IMR-90 (cell line): ENCODE measurements around the gene PHF21B. TPM values are rescaled to one million over a fixed set of nuclear protein-coding genes. Genes with fewer than 3 reads are reported as not detected.

Source experiments
- ATAC-seq: fragments of 200-7000 bp; cut with Tn5 transposase; 2 replicates; pipeline ENCODE4 v1.9.1; 2020; ENCODE audit warnings: low read depth, mild to moderate bottlenecking, moderate library complexity
- BruUV-seq: library from RNA; stranded (reverse); fragments of 400-500 nt; replicated peaks from 2 replicates; lab custom pipeline; 2021; lab: Mats Ljungman, UMichigan
- CTCF ChIA-PET: fragments of 300-600 bp; formaldehyde crosslinking; extraction: SDS; loops from one replicate; lab custom pipeline; 2021; ENCODE audit warnings: antibody characterized with exemption; lab: Yijun Ruan, JAX
- POLR2A ChIA-PET: fragments of 300-600 bp; sonication (Branson Sonifier 250); formaldehyde crosslinking; loops from one replicate; lab custom pipeline; 2022; ENCODE audit warnings: antibody characterized with exemption; ENCODE audit not compliant: unreplicated experiment; lab: Charles Lee
- DNase-seq: peaks from one replicate; pipeline ENCODE4 v3.0.0; 2013
- H2AFZ ChIP-seq: replicated peaks from 2 replicates; pipeline ENCODE3; 2013; ENCODE audit warnings: low read length, mild to moderate bottlenecking; ENCODE audit not compliant: poor library complexity
- H2AK5ac ChIP-seq: 2 replicates; pipeline ENCODE4 v1.6.1; 2013; ENCODE audit warnings: low read depth, low read length, inconsistent platforms
- H2AK9ac ChIP-seq: replicated peaks from 2 replicates; pipeline ENCODE3; 2013; ENCODE audit warnings: mild to moderate bottlenecking, low read depth, low read length, moderate library complexity; ENCODE audit not compliant: poor library complexity
- H2BK120ac ChIP-seq: 2 replicates; pipeline ENCODE4 v1.6.1; 2013; ENCODE audit warnings: low read depth, low read length, inconsistent platforms
- H2BK15ac ChIP-seq: 3 replicates; pipeline ENCODE4 v1.6.1; 2013; ENCODE audit warnings: low read depth, low read length, inconsistent platforms
- H2BK20ac ChIP-seq: 2 replicates; pipeline ENCODE4 v1.6.1; 2013; ENCODE audit warnings: low read depth, mild to moderate bottlenecking, inconsistent platforms, low read length, moderate library complexity
- H2BK5ac ChIP-seq: 2 replicates; pipeline ENCODE4 v1.6.1; 2013; ENCODE audit warnings: mild to moderate bottlenecking, low read depth, low read length, inconsistent platforms; ENCODE audit not compliant: poor library complexity, severe bottlenecking
- H3K14ac ChIP-seq: replicated peaks from 2 replicates; pipeline ENCODE4 v1.6.1; 2013; ENCODE audit warnings: low read depth, low read length, inconsistent platforms
- H3K18ac ChIP-seq: 2 replicates; pipeline ENCODE4 v1.6.1; 2013; ENCODE audit warnings: low read depth, low read length, control low read depth
- H3K23ac ChIP-seq: 2 replicates; pipeline ENCODE4 v1.6.1; 2013; ENCODE audit warnings: low read depth, low read length, inconsistent platforms
- H3K27ac ChIP-seq: 2 replicates; pipeline ENCODE4 v1.5.1; 2013; ENCODE audit warnings: mild to moderate bottlenecking, control low read depth, low read length; ENCODE audit not compliant: insufficient read depth
- H3K27me3 ChIP-seq: 2 replicates; pipeline ENCODE4 v1.6.1; 2013; ENCODE audit warnings: low read length; ENCODE audit not compliant: control insufficient read depth, insufficient read depth
- H3K36me3 ChIP-seq: 2 replicates; pipeline ENCODE4 v1.6.1; 2013; ENCODE audit warnings: low read length, mixed read lengths; ENCODE audit not compliant: control insufficient read depth, insufficient read depth
- H3K4ac ChIP-seq: 2 replicates; pipeline ENCODE4 v1.6.1; 2013; ENCODE audit warnings: low read depth, low read length, inconsistent platforms
- H3K4me1 ChIP-seq: 2 replicates; pipeline ENCODE4 v1.6.1; 2013; ENCODE audit warnings: low read length, mixed read lengths; ENCODE audit not compliant: control insufficient read depth, insufficient read depth
- H3K4me2 ChIP-seq: 2 replicates; pipeline ENCODE4 v1.6.1; 2013; ENCODE audit warnings: low read depth, mild to moderate bottlenecking, control low read depth, low read length, moderate library complexity
- H3K4me3 ChIP-seq: 2 replicates; pipeline ENCODE4 v1.5.1; 2013; ENCODE audit warnings: low read depth, mild to moderate bottlenecking, control low read depth, low read length, moderate library complexity; ENCODE audit not compliant: insufficient read depth
- H3K56ac ChIP-seq: 2 replicates; pipeline ENCODE4 v1.6.1; 2013; ENCODE audit warnings: low read length, inconsistent platforms; ENCODE audit not compliant: insufficient read depth; ENCODE audit errors: extremely low read depth
- H3K79me1 ChIP-seq, 2 experiments: 2 replicates each; pipeline ENCODE4 v1.6.1; 2013; ENCODE audit warnings: low read length in 2 of 2, inconsistent platforms in 1 of 2, low read depth in 1 of 2
- H3K9ac ChIP-seq: 2 replicates; pipeline ENCODE4 v1.6.1; 2013; ENCODE audit warnings: low read depth, low read length, control low read depth
- H3K9me1 ChIP-seq: 2 replicates; pipeline ENCODE4 v1.6.1; 2013; ENCODE audit warnings: low read length, inconsistent platforms; ENCODE audit not compliant: insufficient read depth
- H3K9me3 ChIP-seq: 2 replicates; pipeline ENCODE4 v1.6.1; 2013; ENCODE audit warnings: low read length; ENCODE audit not compliant: control insufficient read depth, insufficient read depth
- H4K20me1 ChIP-seq: 2 replicates; pipeline ENCODE4 v1.6.1; 2013; ENCODE audit warnings: low read length, inconsistent platforms; ENCODE audit not compliant: insufficient read depth
- H4K5ac ChIP-seq: 2 replicates; pipeline ENCODE4 v1.6.1; 2013; ENCODE audit warnings: mild to moderate bottlenecking, low read depth, low read length, control low read depth
- H4K8ac ChIP-seq, 2 experiments: 2 replicates each; pipeline ENCODE4 v1.6.1; 2013; ENCODE audit warnings: low read depth in 2 of 2, low read length in 2 of 2, control low read depth in 1 of 2, inconsistent platforms in 1 of 2
- H4K91ac ChIP-seq: 2 replicates; pipeline ENCODE4 v1.6.1; 2013; ENCODE audit warnings: low read depth, low read length, inconsistent platforms; ENCODE audit not compliant: insufficient read depth
- BHLHE40 ChIP-seq: fragments of 150-350 bp; IDR thresholded peaks from 2 replicates; pipeline ENCODE4 v1.6.1; 2016; ENCODE audit warnings: mild to moderate bottlenecking, low read depth, low read length
- CHD1 ChIP-seq: IDR thresholded peaks from 2 replicates; pipeline ENCODE4 v1.6.1; 2012; ENCODE audit warnings: low read depth, low read length, improper control_type of control experiment
- CTCF ChIP-seq: conservative IDR thresholded peaks from 2 replicates; pipeline ENCODE4 v1.5.1; 2012; ENCODE audit warnings: mild to moderate bottlenecking, low read depth, low read length, improper control_type of control experiment
- FOS ChIP-seq: fragments of 150-350 bp; IDR thresholded peaks from 2 replicates; pipeline ENCODE4 v1.6.1; 2016; ENCODE audit warnings: low read depth, low read length
- NFE2L2 ChIP-seq: fragments of 150-350 bp; IDR thresholded peaks from 2 replicates; pipeline ENCODE4 v1.6.1; 2016; ENCODE audit warnings: low read depth, mild to moderate bottlenecking, low read length
- WGBS, 2 experiments: methylation state at CpG; one replicate each; pipeline versions ENCODE4 v1.1.5 to v1.1.7; 2013; ENCODE audit warnings: missing lambda C conversion rate in 2 of 2; ENCODE audit not compliant: insufficient read length in 1 of 2; ENCODE audit errors: extremely low coverage in 2 of 2; 5-methylcytosine and 5-hydroxymethylcytosine counted together
- dilution Hi-C: fragments of 300-500 bp; cut with HindIII; formaldehyde crosslinking; loops from one replicate; pipeline ENCODE4 v1.14.3; 2018; ENCODE audit warnings: low sequenced_read_pairs; ENCODE audit not compliant: unreplicated experiment
- in situ Hi-C: fragments of 300-500 bp; cut with MboI; formaldehyde crosslinking; loops from 3 replicates; pipeline ENCODE4 v1.14.3; 2019; ENCODE audit warnings: low sequenced_read_pairs, inconsistent platforms, mixed read lengths
- intact Hi-C: fragments of 100-400 bp; cut with micrococcal nuclease; formaldehyde crosslinking; loops from 2 replicates; pipeline ENCODE4 v1.10.0; 2022
- polyA plus RNA-seq, 3 experiments: library from polyadenylated mRNA; depleted of rRNA; stranded (reverse); fragments of >200 nt; gene quantifications; 2 replicates each; pipeline ENCODE4 v1.2.3, GENCODE V29; 2012; ENCODE audit warnings: low replicate concordance in 1 of 3
- total RNA-seq: library from RNA; depleted of rRNA; stranded (reverse); fragments of >200 nt; gene quantifications from 2 replicates; pipeline ENCODE4 v1.2.3, GENCODE V29; 2012

The PHF21B gene
- total and polyA plus RNA-seq, 2 of the 4 experiments (the other 2 are of a cell fraction), result 0.02 TPM; not detected in 1

- ChIA-PET CTCF (no interaction called here), POLR2A (no interaction called here)
- no peak overlapping the region for H2BK20ac ChIP-seq
- no peak overlapping the region for H2BK15ac ChIP-seq
- H3K27me3 ChIP-seq, result peaks cover 49% of the 10 kb centered on the region
- H3K9me1 ChIP-seq, result no peaks in the 10 kb centered on the region
- no peak for ATAC-seq
- H3K4ac ChIP-seq, result no peak overlapping the region
- dilution Hi-C loops, result no loop called here
- H4K20me1 ChIP-seq, result no peaks in the 10 kb centered on the region
- no peak overlapping the region for H2BK5ac ChIP-seq
- no peak overlapping the region for H2AK5ac ChIP-seq
- no peak overlapping the region for H4K91ac ChIP-seq
- no peak overlapping the region for H2BK120ac ChIP-seq
- no peak overlapping the region for H3K23ac ChIP-seq
- no peak overlapping the region for H2AK9ac ChIP-seq
- WGBS, 2 experiments, result 72% methylated on average over 4 of the region's 11 CpGs; no CpG with 5 or more reads in 1 of the 2 experiments
- no peaks in the 10 kb centered on the region for H3K79me1 ChIP-seq
- H3K9me3 ChIP-seq, result no peaks in the 10 kb centered on the region
- no peak overlapping the region for H4K5ac ChIP-seq
- H3K18ac ChIP-seq, result no peak overlapping the region
- in situ Hi-C loops, result no loop called here
- H3K4me3 ChIP-seq, result no peak overlapping the region
- no peak overlapping the region for H2AFZ ChIP-seq
- intact Hi-C loops, result no loop called here
- TF ChIP-seq CHD1, result no peak
- TF ChIP-seq FOS, result no peak
- no peak for TF ChIP-seq NFE2L2
- no peak for TF ChIP-seq BHLHE40
- no peak for TF ChIP-seq CTCF
- no peaks in the 10 kb centered on the region for H3K4me1 ChIP-seq
- no TSS peak for BruUV-seq
- H3K14ac ChIP-seq, result no peak overlapping the region
- H3K36me3 ChIP-seq, result no peaks in the 10 kb centered on the region
- H3K9ac ChIP-seq, result no peak overlapping the region
- DNase-seq, result no peak
- H3K4me2 ChIP-seq, result no peak overlapping the region
- no peak overlapping the region for H3K27ac ChIP-seq
- no peak overlapping the region for H4K8ac ChIP-seq
- no peak overlapping the region for H3K56ac ChIP-seq
Measured at GRCh38 chr22:44940130-44940529, 69.7 kb downstream of the PHF21B start.
